Stimulated activated CD8-positive, alpha-beta memory T cell treated with anti-CD3 and anti-CD28 coated beads, Interleukin-15, amount 100 ng/mL, for 4 hours (primary cell): Measurements from ENCODE around the gene LRP1.

Source experiments
- DNase-seq, 2 donors: peaks; one replicate each; pipeline ENCODE4 v3.0.0-alpha.2; 2020; ENCODE audit warnings: low read depth in 2 of 2

LRP1 gene

GRCh38 chr12:57223191-57224165 is 95.2 kb downstream of the LRP1 start:
- DNase-seq = no peak

GRCh38 chr12:57224278-57224972 is 96.1 kb downstream of the LRP1 start:
- DNase-seq = no peak

- DNase-seq = no peak
Observed at GRCh38 chr12:57224973-57225679, 96.8 kb downstream of the LRP1 start.

GRCh38 chr12:57225680-57226210 is 97.5 kb downstream of the LRP1 start:
- no peak for DNase-seq

- DNase-seq = no peak
Observed at GRCh38 chr12:57226588-57227314, 98.5 kb downstream of the LRP1 start.

- DNase-seq = no peak
Observed at GRCh38 chr12:57227315-57228115, 99.2 kb downstream of the LRP1 start.

- no peak for DNase-seq
Observed at GRCh38 chr12:57229046-57229633, 100.9 kb downstream of the LRP1 start.

- DNase-seq = peak; percentile 81 to 92
Observed at GRCh38 chr12:57229634-57230380, 101.5 kb downstream of the LRP1 start, which contains the start of gene SHMT2. Gene SHMT2, plus strand, starts transcription at chr12:57229711. Its CDS starts 68 bp downstream, at chr12:57229779.

GRCh38 chr12:57230381-57231155 is 102.3 kb downstream of the LRP1 start:
- DNase-seq = no peak

- DNase-seq = no peak
Observed at GRCh38 chr12:57231276-57232021, 103.2 kb downstream of the LRP1 start.

GRCh38 chr12:57232156-57232756 is 104.0 kb downstream of the LRP1 start:
- no peak for DNase-seq

- no peak for DNase-seq
Observed at GRCh38 chr12:57233357-57234232, 105.3 kb downstream of the LRP1 start.

- DNase-seq = no peak
Observed at GRCh38 chr12:57234233-57234570, 105.9 kb downstream of the LRP1 start.

GRCh38 chr12:57234571-57235016 is 106.3 kb downstream of the LRP1 start:
- DNase-seq = no peak

- no peak for DNase-seq
Observed at GRCh38 chr12:57235017-57235727, 106.9 kb downstream of the LRP1 start.

GRCh38 chr12:57235728-57236131 is 107.4 kb downstream of the LRP1 start:
- DNase-seq = no peak
